Adrenal gland (tissue), 5 donors: ENCODE data around the gene SLC7A6OS.

ENCODE experiments used
- POLR2A ChIP-seq, 2 donors: fragments of 450-650 bp; IDR thresholded peaks; one replicate each; pipeline ENCODE4 v1.6.1; 2017; ENCODE audit warnings: antibody characterized with exemption in 2 of 2, mild to moderate bottlenecking in 2 of 2, moderate library complexity in 1 of 2
- TF ChIP-seq, protein P1 (sequence below), 6 experiments: fragments of 450-650 bp in 4 of 6; fragments of 200-600 bp in 2 of 6; sonication (generic) in 1 of 6; IDR thresholded peaks; 1 replicate in 5 of 6; 2 replicates in 1 of 6; pipeline versions ENCODE4 v1.5.1 to v1.8.0; 2016 to 2021; ENCODE audit warnings: antibody characterized with exemption in 6 of 6, mild to moderate bottlenecking in 2 of 6, moderate library complexity in 1 of 6
- donor health status: DM: no; HTN: no; CAD: no.

DNA sequence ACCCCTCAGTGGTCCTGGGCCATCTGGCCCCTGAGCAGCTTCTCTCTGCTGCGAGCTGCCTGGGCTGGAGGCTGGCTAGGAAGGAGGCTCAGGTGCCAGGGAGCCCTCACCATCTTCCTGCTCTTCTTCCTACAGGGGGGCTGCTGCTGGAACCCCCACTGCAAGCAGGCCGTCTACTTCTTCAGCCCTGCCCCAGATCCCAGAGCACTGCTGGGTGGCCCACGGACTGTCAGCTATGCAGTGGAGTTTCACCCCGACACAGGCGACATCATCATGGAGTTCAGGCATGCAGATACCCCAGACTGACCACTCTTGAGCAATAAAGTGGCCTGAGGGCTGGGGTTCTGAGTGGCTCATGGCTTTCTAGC lies 46.2 kb upstream of the SLC7A6OS start:
- TF ChIP-seq, protein P1, sequence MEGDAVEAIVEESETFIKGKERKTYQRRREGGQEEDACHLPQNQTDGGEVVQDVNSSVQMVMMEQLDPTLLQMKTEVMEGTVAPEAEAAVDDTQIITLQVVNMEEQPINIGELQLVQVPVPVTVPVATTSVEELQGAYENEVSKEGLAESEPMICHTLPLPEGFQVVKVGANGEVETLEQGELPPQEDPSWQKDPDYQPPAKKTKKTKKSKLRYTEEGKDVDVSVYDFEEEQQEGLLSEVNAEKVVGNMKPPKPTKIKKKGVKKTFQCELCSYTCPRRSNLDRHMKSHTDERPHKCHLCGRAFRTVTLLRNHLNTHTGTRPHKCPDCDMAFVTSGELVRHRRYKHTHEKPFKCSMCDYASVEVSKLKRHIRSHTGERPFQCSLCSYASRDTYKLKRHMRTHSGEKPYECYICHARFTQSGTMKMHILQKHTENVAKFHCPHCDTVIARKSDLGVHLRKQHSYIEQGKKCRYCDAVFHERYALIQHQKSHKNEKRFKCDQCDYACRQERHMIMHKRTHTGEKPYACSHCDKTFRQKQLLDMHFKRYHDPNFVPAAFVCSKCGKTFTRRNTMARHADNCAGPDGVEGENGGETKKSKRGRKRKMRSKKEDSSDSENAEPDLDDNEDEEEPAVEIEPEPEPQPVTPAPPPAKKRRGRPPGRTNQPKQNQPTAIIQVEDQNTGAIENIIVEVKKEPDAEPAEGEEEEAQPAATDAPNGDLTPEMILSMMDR (IDR thresholded peaks at IDR 0.05), result no peak
- TF ChIP-seq POLR2A (IDR thresholded peaks at IDR 0.05), result no peak
